ENCODE data around the gene WBP4.

WBP4 gene

GRCh38 chr13:41017159-41017558, 44.1 kb upstream of the WBP4 start:
- H3K27ac ChIP-seq: peak overlapping the region; percentile 97
- no peaks in the 10 kb centered on the region for H3K36me3 ChIP-seq (ENCODE audit: insufficient read depth)
- no peak overlapping the region for H2AFZ ChIP-seq (ENCODE audit: low read depth)
- peaks cover 61% of the 10 kb centered on the region for H3K4me1 ChIP-seq (ENCODE audit: low read depth, poor library complexity, severe bottlenecking)
- peak overlapping the region; percentile 85 for H3K4me2 ChIP-seq
- TF ChIP-seq CTCF (conservative IDR thresholded peaks at IDR 0.05; ENCODE audit: low read depth, low read length): no peak
- peak overlapping the region; percentile 96 for H3K9ac ChIP-seq
- H3K79me2 ChIP-seq (ENCODE audit: insufficient read depth, low read depth): peaks cover 96% of the 10 kb centered on the region
- H3K27me3 ChIP-seq (ENCODE audit: insufficient read depth, low read depth): no peaks in the 10 kb centered on the region
- H4K20me1 ChIP-seq (ENCODE audit: insufficient read depth): no peaks in the 10 kb centered on the region
- H3K4me3 ChIP-seq (IDR thresholded peaks at IDR 0.05; ENCODE audit: insufficient read depth, low read depth, low read length): no peak overlapping the region

GRCh38 chr13:41017817-41018601, 43.3 kb upstream of the WBP4 start:
- Histone ChIP-seq H3K4me3 (IDR thresholded peaks at IDR 0.05; ENCODE audit: insufficient read depth, low read depth, low read length) (no peak overlapping the region), H3K27me3 (ENCODE audit: insufficient read depth, low read depth) (no peaks in the 10 kb centered on the region), H3K4me2 (peak overlapping the region; percentile 85), H2AFZ (ENCODE audit: low read depth) (no peak overlapping the region), H3K4me1 (ENCODE audit: low read depth, poor library complexity, severe bottlenecking) (peaks cover 53% of the 10 kb centered on the region), H3K79me2 (ENCODE audit: insufficient read depth, low read depth) (peaks cover 93% of the 10 kb centered on the region), H4K20me1 (ENCODE audit: insufficient read depth) (no peaks in the 10 kb centered on the region), H3K27ac (peak overlapping the region; percentile 97), H3K36me3 (ENCODE audit: insufficient read depth) (no peaks in the 10 kb centered on the region), H3K9ac (peak overlapping the region; percentile 96)
- TF ChIP-seq CTCF (conservative IDR thresholded peaks at IDR 0.05; ENCODE audit: low read depth, low read length): no peak

GRCh38 chr13:41018602-41018948, 42.7 kb upstream of the WBP4 start:
- Histone ChIP-seq H3K4me2 (peak overlapping the region; percentile 65), H3K27me3 (ENCODE audit: insufficient read depth, low read depth) (no peaks in the 10 kb centered on the region), H3K36me3 (ENCODE audit: insufficient read depth) (no peaks in the 10 kb centered on the region), H3K9ac (peak overlapping the region; percentile 96), H3K4me1 (ENCODE audit: low read depth, poor library complexity, severe bottlenecking) (peaks cover 47% of the 10 kb centered on the region), H3K27ac (peak overlapping the region; percentile 97), H4K20me1 (ENCODE audit: insufficient read depth) (no peaks in the 10 kb centered on the region), H3K79me2 (ENCODE audit: insufficient read depth, low read depth) (peaks cover 87% of the 10 kb centered on the region), H3K4me3 (IDR thresholded peaks at IDR 0.05; ENCODE audit: insufficient read depth, low read depth, low read length) (no peak overlapping the region), H2AFZ (ENCODE audit: low read depth) (no peak overlapping the region)
- TF ChIP-seq CTCF (conservative IDR thresholded peaks at IDR 0.05; ENCODE audit: low read depth, low read length): no peak

GRCh38 chr13:41019011-41019487, 42.3 kb upstream of the WBP4 start, which contains the start of gene ELF1:
Gene ELF1 (minus strand): TSS chr13:41019316. CDS start chr13:40982054, 37,262 bp downstream.
- Histone ChIP-seq H3K4me3 (IDR thresholded peaks at IDR 0.05; ENCODE audit: insufficient read depth, low read depth, low read length) (no peak within 1 kb of the TSS), H3K36me3 (ENCODE audit: insufficient read depth) (no peaks in the 10 kb centered on the region), H3K4me2 (peak within 1 kb of the TSS; percentile 85), H4K20me1 (ENCODE audit: insufficient read depth) (no peaks in the 10 kb centered on the region), H3K4me1 (ENCODE audit: low read depth, poor library complexity, severe bottlenecking) (peaks cover 42% of the 10 kb centered on the region), H3K79me2 (ENCODE audit: insufficient read depth, low read depth) (peaks cover 83% of the 10 kb centered on the region), H3K9ac (peak within 1 kb of the TSS; percentile 96), H2AFZ (ENCODE audit: low read depth) (no peak within 1 kb of the TSS), H3K27me3 (ENCODE audit: insufficient read depth, low read depth) (no peaks in the 10 kb centered on the region), H3K27ac (peak within 1 kb of the TSS; percentile 97)
- no peak for TF ChIP-seq CTCF (conservative IDR thresholded peaks at IDR 0.05; ENCODE audit: low read depth, low read length)
